Thyroid gland (tissue), 4 donors: ENCODE measurements around the gene PEX14.

Experiments used
- POLR2A ChIP-seq, 2 donors: fragments of 450-650 bp; IDR thresholded peaks; one replicate each; pipeline ENCODE4 v1.6.1; 2017; ENCODE audit warnings: antibody characterized with exemption in 2 of 2, mild to moderate bottlenecking in 2 of 2, moderate library complexity in 1 of 2
- TF ChIP-seq, protein P1 (sequence below), 6 experiments: fragments of 200-600 bp in 3 of 6; fragments of 450-650 bp in 3 of 6; sonication (generic) in 3 of 6; IDR thresholded peaks; one replicate each; pipeline ENCODE4 v1.5.1; 2016 to 2019; ENCODE audit warnings: antibody characterized with exemption in 6 of 6, mild to moderate bottlenecking in 2 of 6, inconsistent platforms in 1 of 6, moderate library complexity in 1 of 6

DNA sequence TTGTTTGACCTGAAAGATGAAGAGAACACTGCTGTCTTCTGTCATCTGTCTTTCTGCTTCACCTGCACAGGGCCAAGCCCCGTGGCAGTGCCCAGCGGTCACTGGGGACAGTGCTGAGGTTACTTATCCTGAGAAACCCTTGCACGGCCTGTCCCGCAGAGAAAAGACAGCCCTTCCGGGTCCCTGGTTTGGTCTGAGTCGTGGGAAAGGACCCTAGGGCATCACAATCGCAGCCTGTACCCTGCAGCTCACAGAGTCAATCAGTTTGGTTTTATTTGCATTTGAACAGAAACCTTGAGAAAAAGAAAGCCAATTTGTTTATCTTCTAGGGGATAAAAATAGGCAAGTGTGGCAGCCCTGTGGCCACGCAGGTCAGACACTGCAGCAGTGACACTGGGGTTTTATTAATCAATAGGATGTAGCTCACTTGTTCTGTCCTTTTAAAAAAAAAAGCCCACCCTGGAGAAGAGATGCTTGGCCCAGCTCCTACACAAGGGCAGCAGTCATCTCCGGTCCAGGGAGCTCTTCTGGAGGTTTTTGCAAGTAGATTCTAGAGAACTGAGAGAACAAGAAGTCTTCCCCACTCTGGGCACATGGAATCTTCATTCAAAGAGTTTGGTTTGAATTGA lies 120.0 kb downstream of the PEX14 start:
- no peak for TF ChIP-seq POLR2A (IDR thresholded peaks at IDR 0.05)
- TF ChIP-seq, protein P1, sequence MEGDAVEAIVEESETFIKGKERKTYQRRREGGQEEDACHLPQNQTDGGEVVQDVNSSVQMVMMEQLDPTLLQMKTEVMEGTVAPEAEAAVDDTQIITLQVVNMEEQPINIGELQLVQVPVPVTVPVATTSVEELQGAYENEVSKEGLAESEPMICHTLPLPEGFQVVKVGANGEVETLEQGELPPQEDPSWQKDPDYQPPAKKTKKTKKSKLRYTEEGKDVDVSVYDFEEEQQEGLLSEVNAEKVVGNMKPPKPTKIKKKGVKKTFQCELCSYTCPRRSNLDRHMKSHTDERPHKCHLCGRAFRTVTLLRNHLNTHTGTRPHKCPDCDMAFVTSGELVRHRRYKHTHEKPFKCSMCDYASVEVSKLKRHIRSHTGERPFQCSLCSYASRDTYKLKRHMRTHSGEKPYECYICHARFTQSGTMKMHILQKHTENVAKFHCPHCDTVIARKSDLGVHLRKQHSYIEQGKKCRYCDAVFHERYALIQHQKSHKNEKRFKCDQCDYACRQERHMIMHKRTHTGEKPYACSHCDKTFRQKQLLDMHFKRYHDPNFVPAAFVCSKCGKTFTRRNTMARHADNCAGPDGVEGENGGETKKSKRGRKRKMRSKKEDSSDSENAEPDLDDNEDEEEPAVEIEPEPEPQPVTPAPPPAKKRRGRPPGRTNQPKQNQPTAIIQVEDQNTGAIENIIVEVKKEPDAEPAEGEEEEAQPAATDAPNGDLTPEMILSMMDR (IDR thresholded peaks at IDR 0.05): no peak
